ENCODE results near the gene CDT1. TPM values are rescaled to one million over a fixed set of nuclear protein-coding genes. Genes with fewer than 3 reads are reported as not detected.
A peak's percentile ranks its signal among the peaks of the same experiment; 100 is the strongest.

Gene CDT1
- total and polyA plus RNA-seq, 2 donors from 2014 or later: 0.56 to 1.5 TPM

- DNase-seq: no peak
- Histone ChIP-seq H3K27ac (ENCODE audit: low read depth in 2 of 2, low read length in 2 of 2) (peak overlapping the region; percentile 62 to 80), H3K9me3 (ENCODE audit: control insufficient read depth in 2 of 3, insufficient read depth in 1 of 3, low read length in 3 of 3) (no peaks in the 10 kb centered on the region), H3K4me1 (ENCODE audit: control insufficient read depth in 2 of 3, insufficient read depth in 2 of 3, low read depth in 1 of 3, low read length in 3 of 3) (peaks cover 0 to 73% (median 29%) of the 10 kb centered on the region in 3 donors), H3K4me3 (ENCODE audit: low read length in 3 of 3) (no peak overlapping the region), H3K9ac (ENCODE audit: low read length in 3 of 3) (no peak overlapping the region), H3K27me3 (ENCODE audit: control insufficient read depth, insufficient read depth, low read length) (no peaks in the 10 kb centered on the region), H3K36me3 (ENCODE audit: control insufficient read depth in 2 of 3, insufficient read depth in 3 of 3, low read length in 3 of 3) (no peaks in the 10 kb centered on the region)
- no peak for FAIRE-seq
- intact Hi-C loops (cut with DNase I): no loop called here
- no peak for TF ChIP-seq CTCF (IDR thresholded peaks at IDR 0.05; ENCODE audit: borderline replicate concordance, extremely low read depth, insufficient read depth)
Observed at GRCh38 chr16:88762258-88762870, 41.2 kb upstream of the CDT1 start.

- intact Hi-C loops (cut with DNase I): no loop called here
- no peak for FAIRE-seq
- H3K27ac ChIP-seq (ENCODE audit: low read depth in 2 of 2, low read length in 2 of 2): peak overlapping the region; percentile 62 to 80
- no peak overlapping the region for H3K4me3 ChIP-seq (ENCODE audit: low read length in 3 of 3)
- peaks cover 0 to 76% (median 35%) of the 10 kb centered on the region in 3 donors for H3K4me1 ChIP-seq (ENCODE audit: control insufficient read depth in 2 of 3, insufficient read depth in 2 of 3, low read depth in 1 of 3, low read length in 3 of 3)
- H3K36me3 ChIP-seq (ENCODE audit: control insufficient read depth in 2 of 3, insufficient read depth in 3 of 3, low read length in 3 of 3): no peaks in the 10 kb centered on the region
- H3K9me3 ChIP-seq (ENCODE audit: control insufficient read depth in 2 of 3, insufficient read depth in 1 of 3, low read length in 3 of 3): no peaks in the 10 kb centered on the region
- no peak for DNase-seq
- no peaks in the 10 kb centered on the region for H3K27me3 ChIP-seq (ENCODE audit: control insufficient read depth, insufficient read depth, low read length)
- H3K9ac ChIP-seq (ENCODE audit: low read length in 3 of 3): peak overlapping the region in 1 of 3 donors; percentile 61
- TF ChIP-seq CTCF (IDR thresholded peaks at IDR 0.05; ENCODE audit: borderline replicate concordance, extremely low read depth, insufficient read depth): no peak
Observed at GRCh38 chr16:88762941-88763340, 40.6 kb upstream of the CDT1 start.

- peaks cover 0 to 77% (median 40%) of the 10 kb centered on the region in 3 donors for H3K4me1 ChIP-seq (ENCODE audit: control insufficient read depth in 2 of 3, insufficient read depth in 2 of 3, low read depth in 1 of 3, low read length in 3 of 3)
- H3K36me3 ChIP-seq (ENCODE audit: control insufficient read depth in 2 of 3, insufficient read depth in 3 of 3, low read length in 3 of 3): no peaks in the 10 kb centered on the region
- intact Hi-C loops (cut with DNase I): no loop called here
- FAIRE-seq (no peak), DNase-seq (peak in 3 of 5 donors; percentile 72 to 80 (median 75))
- H3K4me3 ChIP-seq (ENCODE audit: low read length in 3 of 3): no peak overlapping the region
- H3K9ac ChIP-seq (ENCODE audit: low read length in 3 of 3): peak overlapping the region in 1 of 3 donors; percentile 61
- TF ChIP-seq CTCF (IDR thresholded peaks at IDR 0.05; ENCODE audit: borderline replicate concordance, extremely low read depth, insufficient read depth): no peak
- no peaks in the 10 kb centered on the region for H3K27me3 ChIP-seq (ENCODE audit: control insufficient read depth, insufficient read depth, low read length)
- H3K27ac ChIP-seq (ENCODE audit: low read depth in 2 of 2, low read length in 2 of 2): peak overlapping the region; percentile 62 to 80
- no peaks in the 10 kb centered on the region for H3K9me3 ChIP-seq (ENCODE audit: control insufficient read depth in 2 of 3, insufficient read depth in 1 of 3, low read length in 3 of 3)
Observed at GRCh38 chr16:88763502-88764053, 40.0 kb upstream of the CDT1 start.
